Caco-2 (cell line): ENCODE results near the gene BCL6. TPM values are rescaled to one million over a fixed set of nuclear protein-coding genes. Genes with fewer than 3 reads are reported as not detected.

Source experiments
- BruUV-seq: library from RNA; stranded (reverse); fragments of 400-500 nt; replicated peaks from 2 replicates; lab custom pipeline; 2021; lab: Mats Ljungman, UMichigan
- CTCF ChIA-PET: fragments of 300-600 bp; sonication (Branson Sonifier 250); formaldehyde crosslinking; loops from one replicate; lab custom pipeline; 2022; ENCODE audit warnings: antibody characterized with exemption; lab: Charles Lee
- POLR2A ChIA-PET: fragments of 300-600 bp; sonication (Branson Sonifier 250); formaldehyde crosslinking; loops from one replicate; lab custom pipeline; 2022; ENCODE audit warnings: antibody characterized with exemption; lab: Charles Lee
- DNase-seq, 2 experiments: peaks; one replicate each; pipeline versions ENCODE4 v3.0.0 to v3.0.0-alpha.2; 2020 to 2022
- H3K27me3 ChIP-seq: replicated peaks from 2 replicates; pipeline ENCODE4 v1.6.0; 2011; ENCODE audit warnings: low read length; ENCODE audit not compliant: control insufficient read depth, insufficient read depth
- H3K36me3 ChIP-seq: 2 replicates; pipeline ENCODE4 v1.5.1; 2011; ENCODE audit warnings: low read length; ENCODE audit not compliant: control insufficient read depth, insufficient read depth
- H3K4me1 ChIP-seq: fragments of 250-450 bp; sonication (Bioruptor Pico); 2 replicates; pipeline ENCODE4 v1.5.1; 2020; ENCODE audit warnings: mild to moderate bottlenecking
- H3K4me3 ChIP-seq: 2 replicates; pipeline ENCODE4 v1.5.1; 2011; ENCODE audit warnings: low read depth, mild to moderate bottlenecking, control low read depth, low read length
- H3K9me3 ChIP-seq: fragments of 250-450 bp; sonication (Bioruptor Pico); 2 replicates; pipeline ENCODE4 v1.5.1; 2020; ENCODE audit warnings: mild to moderate bottlenecking, moderate library complexity
- H3K27ac Mint-ChIP-seq: one replicate; pipeline ENCODE4 v1.8.0; 2022; ENCODE audit warnings: mixed read lengths; ENCODE audit not compliant: unreplicated experiment
- H3K27me3 Mint-ChIP-seq: one replicate; pipeline ENCODE4 v1.8.0; 2022; ENCODE audit warnings: mixed read lengths; ENCODE audit not compliant: insufficient read depth, unreplicated experiment
- H3K36me3 Mint-ChIP-seq: one replicate; pipeline ENCODE4 v1.8.0; 2022; ENCODE audit warnings: mild to moderate bottlenecking, mixed read lengths; ENCODE audit not compliant: insufficient read depth, unreplicated experiment
- H3K4me1 Mint-ChIP-seq: one replicate; pipeline ENCODE4 v1.8.0; 2022; ENCODE audit warnings: low read depth, mixed read lengths; ENCODE audit not compliant: unreplicated experiment
- H3K4me3 Mint-ChIP-seq: one replicate; pipeline ENCODE4 v1.8.0; 2022; ENCODE audit warnings: mild to moderate bottlenecking, moderate library complexity, mixed read lengths; ENCODE audit not compliant: unreplicated experiment
- H3K9me3 Mint-ChIP-seq: one replicate; pipeline ENCODE4 v1.8.0; 2022; ENCODE audit warnings: mixed read lengths; ENCODE audit not compliant: unreplicated experiment
- intact Hi-C: fragments of 100-400 bp; cut with micrococcal nuclease; formaldehyde crosslinking; loops from one replicate; pipeline ENCODE4 v1.10.0; 2022; ENCODE audit not compliant: unreplicated experiment
- total RNA-seq: library from RNA; stranded (reverse); gene quantifications from 2 replicates; pipeline ENCODE4 v1.2.3, GENCODE V29; 2022
- TF ChIP-seq, protein P1 (sequence below), 2 experiments: fragments of 200-600 bp in 1 of 2; IDR thresholded peaks; 1 replicate in 1 of 2; 2 replicates in 1 of 2; pipeline versions ENCODE4 v1.5.1 to v1.8.0; 2011 to 2022; ENCODE audit warnings: antibody characterized with exemption in 1 of 2, control low read depth in 1 of 2, inconsistent platforms in 1 of 2, low read depth in 1 of 2, low read length in 1 of 2, mild to moderate bottlenecking in 1 of 2, moderate library complexity in 1 of 2; ENCODE audit not compliant: insufficient read depth in 1 of 2, severe bottlenecking in 1 of 2, unreplicated experiment in 1 of 2

The BCL6 gene
- total RNA-seq, 1 experiment from 2014 or later, result 40.4 TPM

DNA sequence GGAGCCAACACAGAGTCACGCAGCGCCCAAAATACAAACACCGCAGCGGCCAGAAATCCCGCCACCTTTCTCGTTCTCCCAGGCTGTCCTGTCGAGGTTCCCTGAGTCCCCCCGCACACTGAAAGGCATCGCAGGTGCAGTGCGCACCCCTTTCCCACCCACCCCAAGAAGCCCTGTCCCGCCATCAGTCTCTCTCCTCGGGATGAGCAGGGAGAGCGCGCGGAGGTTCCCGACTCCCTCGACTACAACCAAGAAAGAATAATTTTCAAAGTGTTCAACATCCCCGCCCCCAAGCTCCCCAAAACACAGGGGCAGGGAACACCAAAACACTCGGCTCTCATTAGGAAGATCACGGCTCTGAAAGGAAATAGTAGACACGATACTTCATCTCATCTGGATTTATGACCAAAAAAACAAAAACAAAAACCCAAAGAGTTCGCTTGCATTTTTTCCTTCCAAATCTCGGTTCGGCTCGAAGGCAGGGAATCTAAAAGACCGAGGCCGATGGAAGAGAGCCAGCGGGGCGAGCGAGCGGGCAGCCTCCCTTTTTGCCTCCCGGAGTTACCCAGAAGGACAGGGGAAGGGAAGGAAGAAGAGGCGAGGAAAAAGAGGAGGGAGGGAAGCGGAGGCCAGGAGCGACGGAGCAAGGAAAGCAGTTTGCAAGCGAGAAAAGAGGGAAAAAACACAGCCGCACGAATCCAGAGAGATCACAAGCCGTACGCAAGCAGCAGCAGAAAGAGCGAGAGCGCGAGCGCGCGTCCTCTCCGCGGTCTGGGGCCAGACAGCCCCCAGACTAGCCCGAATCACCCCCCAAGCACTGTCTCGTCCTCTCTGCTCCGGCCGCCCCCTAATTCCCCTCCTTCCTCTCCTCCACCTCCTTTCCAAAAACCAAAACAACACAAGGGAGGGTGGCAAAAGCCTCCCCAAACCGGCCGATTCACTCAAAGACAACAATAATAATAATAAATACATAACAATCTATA is 808 bp downstream of the BCL6 start:
- peaks cover 27% of the 10 kb centered on the region for H3K36me3 Mint-ChIP-seq
- ChIA-PET CTCF (interaction anchor here (0.6 to 1.2 kb wide), 3 partner anchors 18 to 308 kb away, joined by 3 to 5 read pairs (median 4); no protein-coding TSS in a partner anchor), POLR2A (interaction anchor here (0.8 to 1.9 kb wide), 10 partner anchors 65 to 1002 kb away, joined by 3 to 36 read pairs (median 6); partner anchors contain the start of gene LPP)
- H3K27ac Mint-ChIP-seq, result peak overlapping the region; percentile 97
- intact Hi-C loops, result loop anchor here (1.0 to 10.0 kb wide), 10 partner anchors 292 to 1488 kb away; no protein-coding TSS in a partner anchor
- Histone ChIP-seq H3K4me1 (peaks cover 34% of the 10 kb centered on the region), H3K27me3 (no peaks in the 10 kb centered on the region), H3K4me3 (peak overlapping the region; percentile 73), H3K9me3 (no peaks in the 10 kb centered on the region), H3K36me3 (0 out of 2 replicates have a peak, but pooled peaks cover under 1% of the 10 kb centered on the region)
- no peaks in the 10 kb centered on the region for H3K27me3 Mint-ChIP-seq
- TF ChIP-seq, protein P1, sequence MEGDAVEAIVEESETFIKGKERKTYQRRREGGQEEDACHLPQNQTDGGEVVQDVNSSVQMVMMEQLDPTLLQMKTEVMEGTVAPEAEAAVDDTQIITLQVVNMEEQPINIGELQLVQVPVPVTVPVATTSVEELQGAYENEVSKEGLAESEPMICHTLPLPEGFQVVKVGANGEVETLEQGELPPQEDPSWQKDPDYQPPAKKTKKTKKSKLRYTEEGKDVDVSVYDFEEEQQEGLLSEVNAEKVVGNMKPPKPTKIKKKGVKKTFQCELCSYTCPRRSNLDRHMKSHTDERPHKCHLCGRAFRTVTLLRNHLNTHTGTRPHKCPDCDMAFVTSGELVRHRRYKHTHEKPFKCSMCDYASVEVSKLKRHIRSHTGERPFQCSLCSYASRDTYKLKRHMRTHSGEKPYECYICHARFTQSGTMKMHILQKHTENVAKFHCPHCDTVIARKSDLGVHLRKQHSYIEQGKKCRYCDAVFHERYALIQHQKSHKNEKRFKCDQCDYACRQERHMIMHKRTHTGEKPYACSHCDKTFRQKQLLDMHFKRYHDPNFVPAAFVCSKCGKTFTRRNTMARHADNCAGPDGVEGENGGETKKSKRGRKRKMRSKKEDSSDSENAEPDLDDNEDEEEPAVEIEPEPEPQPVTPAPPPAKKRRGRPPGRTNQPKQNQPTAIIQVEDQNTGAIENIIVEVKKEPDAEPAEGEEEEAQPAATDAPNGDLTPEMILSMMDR (IDR thresholded peaks at IDR 0.05; ENCODE audit: insufficient read depth in 1 of 2, low read depth in 1 of 2, low read length in 1 of 2, severe bottlenecking in 1 of 2, unreplicated experiment in 1 of 2), result no peak
- peak in 1 of 2 experiments; percentile 30 for DNase-seq
- H3K4me3 Mint-ChIP-seq, result peak overlapping the region; percentile 98
- TSS peak; percentile 86 for BruUV-seq
- H3K9me3 Mint-ChIP-seq, result no peaks in the 10 kb centered on the region
- H3K4me1 Mint-ChIP-seq, result peaks cover 12% of the 10 kb centered on the region

DNA sequence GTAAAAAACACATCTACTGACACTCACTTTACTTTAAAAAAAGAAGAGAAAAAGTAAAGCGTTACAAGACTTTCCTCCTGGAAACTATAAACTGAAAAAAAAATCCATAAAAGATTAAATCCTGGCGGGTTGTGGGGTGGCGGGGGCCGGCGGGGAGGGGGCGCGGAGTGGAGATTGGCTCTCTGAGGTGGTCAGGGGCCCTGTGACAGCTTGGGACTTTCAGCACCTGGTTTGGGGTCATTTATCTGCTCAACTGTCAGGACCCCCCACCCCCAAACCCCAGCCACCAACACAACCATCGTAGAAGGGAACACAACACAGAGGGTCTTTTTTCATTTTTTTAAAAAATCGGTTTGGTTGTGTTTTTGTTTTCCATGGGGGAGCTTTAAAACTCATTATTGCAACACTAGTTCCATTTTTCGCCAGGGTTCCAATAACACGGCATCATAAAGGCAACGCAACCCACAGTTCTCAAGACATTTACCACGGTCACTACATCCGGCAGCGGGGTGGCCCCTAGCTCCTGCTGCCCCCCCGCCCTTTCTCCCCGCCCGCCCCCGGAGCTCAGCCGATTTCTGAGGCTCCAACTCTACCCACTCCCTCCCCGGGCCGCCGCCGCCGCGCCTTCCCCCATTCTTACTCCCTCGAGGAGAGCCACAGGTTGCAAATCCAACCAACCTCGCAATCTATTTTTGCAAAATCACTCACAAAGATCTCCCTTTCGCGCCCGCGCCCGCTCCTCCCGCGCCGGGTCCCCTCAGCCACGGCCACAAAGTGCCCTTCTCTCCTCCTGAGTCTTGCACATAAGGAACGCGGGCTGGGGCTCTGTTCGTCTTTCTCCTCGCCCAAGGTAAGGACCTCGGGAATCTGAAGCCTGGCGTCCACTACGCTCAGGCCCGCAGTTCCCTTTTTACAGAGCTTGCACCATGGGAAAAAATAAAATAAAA is 1.8 kb downstream of the BCL6 start:
- DNase-seq, result peak in 1 of 2 experiments; percentile 33
- H3K36me3 Mint-ChIP-seq, result peaks cover 37% of the 10 kb centered on the region

More for the DNA sequence above, 1.8 kb downstream of the BCL6 start:
- no peaks in the 10 kb centered on the region for H3K9me3 Mint-ChIP-seq
- Histone ChIP-seq H3K4me1 (peaks cover 29% of the 10 kb centered on the region), H3K36me3 (0 out of 2 replicates have a peak, but pooled peaks cover 1% of the 10 kb centered on the region), H3K4me3 (peak overlapping the region; percentile 73), H3K27me3 (no peaks in the 10 kb centered on the region), H3K9me3 (no peaks in the 10 kb centered on the region)
- peaks cover 14% of the 10 kb centered on the region for H3K4me1 Mint-ChIP-seq
- no peaks in the 10 kb centered on the region for H3K27me3 Mint-ChIP-seq
- ChIA-PET POLR2A (interaction anchor here (0.7 to 1.3 kb wide), 3 partner anchors 211 to 409 kb away, joined by 3 to 9 read pairs (median 5); no protein-coding TSS in a partner anchor), CTCF (interaction anchor here (0.6 to 1.0 kb wide), 4 partner anchors 19 to 473 kb away, joined by 3 to 4 read pairs (median 3); no protein-coding TSS in a partner anchor)
- intact Hi-C loops, result loop anchor here (2.0 to 10.0 kb wide), 8 partner anchors 409 to 1489 kb away; no protein-coding TSS in a partner anchor
- peak overlapping the region; percentile 97 for H3K27ac Mint-ChIP-seq
- H3K4me3 Mint-ChIP-seq, result peak overlapping the region; percentile 98
- BruUV-seq, result no TSS peak
- TF ChIP-seq, protein P1 (IDR thresholded peaks at IDR 0.05; ENCODE audit: insufficient read depth in 1 of 2, low read depth in 1 of 2, low read length in 1 of 2, severe bottlenecking in 1 of 2, unreplicated experiment in 1 of 2), result no peak
